ENCODE results near the gene BACE2.

DNA sequence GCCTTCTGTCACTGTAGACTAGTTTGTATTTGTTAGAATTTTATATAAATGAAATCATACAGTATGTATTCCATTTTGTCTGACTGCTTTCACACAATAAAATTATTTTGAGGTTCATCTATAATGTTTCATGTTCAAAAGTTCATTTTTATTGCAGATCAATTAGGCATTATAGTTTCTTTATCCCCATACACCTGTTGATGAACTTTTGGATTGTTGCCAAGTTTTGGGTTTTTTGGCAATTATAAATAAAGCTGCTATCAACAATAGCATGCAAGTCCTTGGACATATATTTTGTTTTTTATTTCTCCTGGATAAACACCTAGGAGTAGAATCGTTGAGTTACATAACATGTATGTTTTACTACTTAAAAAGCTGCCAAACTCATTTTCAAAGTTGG is 101.6 kb downstream of the BACE2 start:
- TF ChIP-seq, protein P1, sequence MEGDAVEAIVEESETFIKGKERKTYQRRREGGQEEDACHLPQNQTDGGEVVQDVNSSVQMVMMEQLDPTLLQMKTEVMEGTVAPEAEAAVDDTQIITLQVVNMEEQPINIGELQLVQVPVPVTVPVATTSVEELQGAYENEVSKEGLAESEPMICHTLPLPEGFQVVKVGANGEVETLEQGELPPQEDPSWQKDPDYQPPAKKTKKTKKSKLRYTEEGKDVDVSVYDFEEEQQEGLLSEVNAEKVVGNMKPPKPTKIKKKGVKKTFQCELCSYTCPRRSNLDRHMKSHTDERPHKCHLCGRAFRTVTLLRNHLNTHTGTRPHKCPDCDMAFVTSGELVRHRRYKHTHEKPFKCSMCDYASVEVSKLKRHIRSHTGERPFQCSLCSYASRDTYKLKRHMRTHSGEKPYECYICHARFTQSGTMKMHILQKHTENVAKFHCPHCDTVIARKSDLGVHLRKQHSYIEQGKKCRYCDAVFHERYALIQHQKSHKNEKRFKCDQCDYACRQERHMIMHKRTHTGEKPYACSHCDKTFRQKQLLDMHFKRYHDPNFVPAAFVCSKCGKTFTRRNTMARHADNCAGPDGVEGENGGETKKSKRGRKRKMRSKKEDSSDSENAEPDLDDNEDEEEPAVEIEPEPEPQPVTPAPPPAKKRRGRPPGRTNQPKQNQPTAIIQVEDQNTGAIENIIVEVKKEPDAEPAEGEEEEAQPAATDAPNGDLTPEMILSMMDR (optimal IDR thresholded peaks at IDR 0.05 in 1 of 3, IDR thresholded peaks at IDR 0.05 in 1 of 3, conservative IDR thresholded peaks at IDR 0.05 in 1 of 3; ENCODE audit: extremely low read depth in 1 of 3, insufficient read depth in 2 of 3, low read length in 3 of 3): no peak
- no peak for TF ChIP-seq EZH2 (IDR thresholded peaks at IDR 0.05; ENCODE audit: low read length)

All from keratinocyte (primary cell).